Testis (tissue), 3 donors: ENCODE measurements around the gene UTP11. TPM values are rescaled to one million over a fixed set of nuclear protein-coding genes. Genes with fewer than 3 reads are reported as not detected.

ENCODE experiments used
- DNase-seq: peaks from one replicate; pipeline ENCODE4 v3.0.0-alpha.2; 2019
- H3K27ac ChIP-seq, 2 donors: fragments of 200-600 bp; sonication (generic); one replicate each; pipeline ENCODE4 v1.5.1; 2019
- H3K27me3 ChIP-seq: fragments of 200-600 bp; sonication (generic); one replicate; pipeline ENCODE4 v1.5.1; 2019
- H3K36me3 ChIP-seq: fragments of 200-600 bp; sonication (generic); one replicate; pipeline ENCODE4 v1.5.1; 2017; ENCODE audit warnings: low read depth; ENCODE audit errors: missing control alignments
- H3K4me1 ChIP-seq: fragments of 200-600 bp; sonication (generic); one replicate; pipeline ENCODE4 v1.5.1; 2019
- H3K4me3 ChIP-seq, 2 donors: fragments of 200-600 bp; sonication (generic); one replicate each; pipeline ENCODE4 v1.5.1; 2017 to 2019
- H3K9me3 ChIP-seq: fragments of 200-600 bp; sonication (generic); one replicate; pipeline ENCODE4 v1.5.1; 2017
- CTCF ChIP-seq, 3 experiments: fragments of 450-650 bp in 2 of 3; fragments of 200-600 bp in 1 of 3; sonication (generic) in 1 of 3; IDR thresholded peaks; one replicate each; pipeline ENCODE4 v1.5.1; 2016 to 2019; ENCODE audit warnings: antibody characterized with exemption in 3 of 3, mild to moderate bottlenecking in 2 of 3, moderate library complexity in 1 of 3
- POLR2A ChIP-seq: fragments of 450-650 bp; IDR thresholded peaks from one replicate; pipeline ENCODE4 v1.6.1; 2017; ENCODE audit warnings: antibody characterized with exemption, mild to moderate bottlenecking, moderate library complexity
- WGBS, 2 donors: methylation state at CpG; one replicate each; pipeline ENCODE4 v1.1.5; 2018; 5-methylcytosine and 5-hydroxymethylcytosine counted together
- intact Hi-C: fragments of 100-400 bp; cut with DNase I; formaldehyde crosslinking; loops from one replicate; pipeline ENCODE4 v1.15.1; 2023; ENCODE audit warnings: low total_unique reads
- polyA plus RNA-seq: library from polyadenylated mRNA; stranded (reverse); fragments of 350-450 nt; fragmentation: Illumina TruSeq; extraction: RNeasy Lipid Tissue Mini Kit (QIAGEN cat#74804); gene quantifications from one replicate; pipeline ENCODE4 v1.2.3, GENCODE V29; 2014; ENCODE audit warnings: low read depth, low replicate concordance; ENCODE audit not compliant: insufficient read depth
- total RNA-seq, 2 donors: library from RNA; depleted of rRNA; stranded (reverse); fragments of >200 nt; gene quantifications; one replicate each; pipeline ENCODE4 v1.2.3, GENCODE V29; 2016

Gene UTP11
- total and polyA plus RNA-seq, 3 donors from 2014 or later, result 35.6 to 43.3 (median 42.4) TPM

DNA sequence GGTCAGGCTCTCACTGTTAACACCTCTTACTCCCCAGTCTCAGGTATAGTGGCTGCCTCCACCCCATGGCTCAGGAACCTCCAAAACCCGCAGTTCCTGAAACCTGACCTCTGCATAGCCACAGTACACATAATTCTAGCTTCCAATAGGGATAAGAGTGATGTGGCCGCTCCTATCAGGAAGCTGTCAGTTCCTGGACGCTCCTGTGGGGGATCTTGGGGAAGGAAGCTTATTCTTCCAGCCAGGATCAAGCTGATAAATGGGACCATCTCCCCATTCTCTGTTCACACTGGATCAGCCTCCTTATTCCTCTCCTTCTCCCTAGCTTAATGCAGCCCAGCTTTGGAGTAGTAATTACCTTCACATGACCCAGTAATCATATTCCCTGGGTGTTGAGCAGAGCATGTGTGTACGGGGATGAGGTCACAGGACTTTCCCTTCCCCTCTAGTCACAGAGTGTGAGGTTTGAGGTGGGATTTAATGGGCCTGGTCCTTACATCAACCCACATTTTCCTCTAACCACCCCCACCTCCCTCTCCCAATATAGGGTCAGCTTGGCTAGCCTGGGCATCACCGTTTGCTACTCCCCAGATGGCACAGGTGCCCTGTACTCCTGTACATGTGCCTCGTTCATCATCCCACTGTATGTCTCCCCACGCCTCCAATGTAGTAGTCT, 41.0 kb downstream of the UTP11 start:
- no peaks in the 10 kb centered on the region for H3K36me3 ChIP-seq
- intact Hi-C loops, result no loop called here
- WGBS, 2 donors, result 82 to 84% methylated on average over 7 of the region's 7 CpGs
- no peak overlapping the region for H3K4me3 ChIP-seq
- H3K27ac ChIP-seq, result no peak overlapping the region
- TF ChIP-seq CTCF (IDR thresholded peaks at IDR 0.05) (no peak), POLR2A (no peak)
- H3K9me3 ChIP-seq, result no peaks in the 10 kb centered on the region
- no peaks in the 10 kb centered on the region for H3K27me3 ChIP-seq
- no peak for DNase-seq
- no peaks in the 10 kb centered on the region for H3K4me1 ChIP-seq

- H3K4me3 ChIP-seq, result no peak overlapping the region
- no peak for TF ChIP-seq CTCF (IDR thresholded peaks at IDR 0.05)
- TF ChIP-seq POLR2A, result no peak
- no peaks in the 10 kb centered on the region for H3K36me3 ChIP-seq
- H3K9me3 ChIP-seq, result no peaks in the 10 kb centered on the region
- WGBS, 2 donors, result 93 to 95% methylated on average over 3 of the region's 3 CpGs
- no peak for DNase-seq
- intact Hi-C loops, result no loop called here
- no peak overlapping the region for H3K27ac ChIP-seq
- no peaks in the 10 kb centered on the region for H3K27me3 ChIP-seq
- H3K4me1 ChIP-seq, result no peaks in the 10 kb centered on the region
These were observed 42.9 kb downstream of the UTP11 start for GRCh38 chr1:38055398-38055797.

DNA sequence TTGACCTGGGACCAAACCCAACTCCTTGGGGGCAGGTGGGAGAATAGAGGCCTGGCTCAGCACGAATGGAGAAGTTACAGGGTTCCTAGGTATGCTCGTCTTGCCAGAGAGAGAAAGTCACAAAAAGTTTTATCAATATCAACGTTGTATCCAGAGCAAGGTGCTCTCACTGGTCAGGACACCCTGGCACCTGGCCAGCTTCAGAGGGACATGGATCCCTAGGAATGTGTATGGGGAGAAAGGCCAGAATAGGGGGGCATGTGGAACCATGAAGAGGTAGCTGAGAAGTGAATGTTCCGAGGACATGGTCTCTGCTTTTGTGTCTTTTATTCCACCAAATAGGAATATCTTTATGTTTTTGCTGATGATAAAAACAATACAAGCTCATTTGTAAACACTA, 43.4 kb downstream of the UTP11 start:
- Histone ChIP-seq H3K36me3 (no peaks in the 10 kb centered on the region), H3K27ac (no peak overlapping the region), H3K27me3 (no peaks in the 10 kb centered on the region), H3K4me3 (no peak overlapping the region), H3K4me1 (no peaks in the 10 kb centered on the region), H3K9me3 (no peaks in the 10 kb centered on the region)
- WGBS, 2 donors, result 74 to 76% methylated on average over 4 of the region's 4 CpGs
- intact Hi-C loops, result no loop called here
- TF ChIP-seq POLR2A (no peak), CTCF (IDR thresholded peaks at IDR 0.05) (no peak)
- no peak for DNase-seq

GRCh38 chr1:38059635-38060250, 47.2 kb downstream of the UTP11 start:
- Histone ChIP-seq H3K36me3 (no peaks in the 10 kb centered on the region), H3K27ac (no peak overlapping the region), H3K9me3 (no peaks in the 10 kb centered on the region), H3K4me1 (no peaks in the 10 kb centered on the region), H3K4me3 (no peak overlapping the region), H3K27me3 (no peaks in the 10 kb centered on the region)
- TF ChIP-seq CTCF (IDR thresholded peaks at IDR 0.05), result no peak
- TF ChIP-seq POLR2A, result no peak
- intact Hi-C loops, result no loop called here
- 81 to 88% methylated on average over 5 to 6 of the region's 6 CpGs for WGBS, 2 donors
- DNase-seq, result no peak

GRCh38 chr1:38060498-38060897, 48.0 kb downstream of the UTP11 start:
- intact Hi-C loops, result no loop called here
- Histone ChIP-seq H3K27ac (no peak overlapping the region), H3K4me1 (no peaks in the 10 kb centered on the region), H3K9me3 (no peaks in the 10 kb centered on the region), H3K36me3 (no peaks in the 10 kb centered on the region), H3K4me3 (no peak overlapping the region), H3K27me3 (no peaks in the 10 kb centered on the region)
- TF ChIP-seq POLR2A (no peak), CTCF (IDR thresholded peaks at IDR 0.05) (no peak)
- WGBS, 2 donors, result 45 to 60% methylated on average over 2 of the region's 2 CpGs
- no peak for DNase-seq
